HepG2 (cell line): ENCODE measurements around the gene IRF3. TPM values are rescaled to one million over a fixed set of nuclear protein-coding genes. Genes with fewer than 3 reads are reported as not detected.

Experiments
- ADNP ChIP-seq: sonication (generic); formaldehyde crosslinking; IDR thresholded peaks from 2 replicates; pipeline ENCODE4 v1.4.0; 2020; ENCODE audit warnings: missing genetic modification reagents
- ATF1 ChIP-seq: IDR thresholded peaks from 2 replicates; pipeline ENCODE4 v1.6.1; 2016; ENCODE audit warnings: mild to moderate bottlenecking, control low read depth
- CC2D1A ChIP-seq: sonication (generic); formaldehyde crosslinking; IDR thresholded peaks from 2 replicates; pipeline ENCODE4 v1.8.1; 2023; ENCODE audit warnings: mild to moderate bottlenecking, missing genetic modification reagents
- HDAC1 ChIP-seq: sonication (generic); formaldehyde crosslinking; IDR thresholded peaks from 2 replicates; pipeline ENCODE4 v1.5.1; 2020; ENCODE audit warnings: mild to moderate bottlenecking, missing genetic modification reagents
- HHEX ChIP-seq: IDR thresholded peaks from 2 replicates; pipeline ENCODE4 v1.6.1; 2016; ENCODE audit warnings: control low read depth
- JARID2 ChIP-seq: sonication (generic); formaldehyde crosslinking; IDR thresholded peaks from 2 replicates; pipeline ENCODE4 v1.8.1; 2023; ENCODE audit warnings: missing genetic modification reagents, inconsistent platforms; ENCODE audit not compliant: insufficient replicate concordance
- NBN ChIP-seq: fragments of 450-650 bp; conservative IDR thresholded peaks from 2 replicates; pipeline ENCODE4 v1.6.1; 2017
- PHF8 ChIP-seq: sonication (generic); formaldehyde crosslinking; IDR thresholded peaks from 2 replicates; pipeline ENCODE4 v1.5.0; 2020; ENCODE audit warnings: missing genetic modification reagents
- PPARG ChIP-seq: conservative IDR thresholded peaks from 2 replicates; pipeline ENCODE4 v1.6.1; 2016; ENCODE audit warnings: missing biosample characterization, missing genetic modification reagents
- RXRB ChIP-seq: IDR thresholded peaks from 2 replicates; pipeline ENCODE4 v1.6.1; 2016; ENCODE audit warnings: borderline replicate concordance, missing genetic modification reagents, missing compliant biosample characterization
- TEAD3 ChIP-seq: optimal IDR thresholded peaks from 2 replicates; pipeline ENCODE3; 2016; ENCODE audit warnings: borderline replicate concordance
- ZBTB42 ChIP-seq: sonication (generic); formaldehyde crosslinking; IDR thresholded peaks from 2 replicates; pipeline ENCODE4 v1.5.0; 2020; ENCODE audit warnings: mild to moderate bottlenecking, missing genetic modification reagents
- ZFP37 ChIP-seq: sonication (generic); formaldehyde crosslinking; IDR thresholded peaks from 2 replicates; pipeline ENCODE4 v1.4.0; 2020; ENCODE audit warnings: missing genetic modification reagents, borderline replicate concordance
- ZNF124 ChIP-seq: sonication (generic); formaldehyde crosslinking; IDR thresholded peaks from 2 replicates; pipeline ENCODE4 v1.4.0; 2020; ENCODE audit warnings: missing genetic modification reagents
- ZNF234 ChIP-seq: sonication (generic); formaldehyde crosslinking; conservative IDR thresholded peaks from 2 replicates; pipeline ENCODE4 v1.5.1; 2020; ENCODE audit warnings: mild to moderate bottlenecking, missing genetic modification reagents
- ZNF790 ChIP-seq: sonication (generic); formaldehyde crosslinking; IDR thresholded peaks from 2 replicates; pipeline ENCODE4 v1.8.0; 2022; ENCODE audit warnings: missing genetic modification reagents, mild to moderate bottlenecking, borderline replicate concordance
- ZNF792 ChIP-seq: IDR thresholded peaks from 2 replicates; pipeline ENCODE4 v1.6.1; 2016
- ZNF883 ChIP-seq: sonication (generic); formaldehyde crosslinking; IDR thresholded peaks from 2 replicates; pipeline ENCODE4 v1.5.1; 2020; ENCODE audit warnings: mild to moderate bottlenecking, missing genetic modification reagents; ENCODE audit errors: not compliant biosample characterization
- polyA plus RNA-seq, 8 experiments: library from polyadenylated mRNA; depleted of rRNA in 3 of 8; stranded (reverse) in 7 of 8; unstranded in 1 of 8; fragments of >200 nt; fragmentation: Illumina TruSeq in 4 of 8; extraction: Trizol in 4 of 8; gene quantifications; 2 replicates each; pipeline versions ENCODE4 v1.2.1 to v1.2.3, GENCODE V29; 2011 to 2016; ENCODE audit warnings: low read depth in 4 of 8, missing spikeins in 1 of 8, mixed read lengths in 1 of 8; ENCODE audit not compliant: insufficient read depth in 1 of 8
- total RNA-seq, 5 experiments: library from RNA; depleted of rRNA; stranded (reverse); fragments of >200 nt; fragmentation: Illumina TruSeq; extraction: Trizol; gene quantifications; 2 replicates each; pipeline ENCODE4 v1.2.3, GENCODE V29; 2016; ENCODE audit warnings: low read depth in 1 of 5
- TF ChIP-seq, protein P1 (sequence below): sonication (generic); formaldehyde crosslinking; IDR thresholded peaks from 2 replicates; pipeline ENCODE4 v1.5.0; 2020; ENCODE audit warnings: missing genetic modification reagents, mild to moderate bottlenecking, borderline replicate concordance
- TF ChIP-seq, protein P2 (sequence below): sonication (generic); formaldehyde crosslinking; IDR thresholded peaks from 2 replicates; pipeline ENCODE4 v1.8.1; 2023; ENCODE audit warnings: mild to moderate bottlenecking, inconsistent platforms, moderate library complexity, missing genetic modification reagents, borderline replicate concordance
- TF ChIP-seq, protein P3 (sequence below): sonication (generic); formaldehyde crosslinking; IDR thresholded peaks from 2 replicates; pipeline ENCODE4 v1.4.0; 2020; ENCODE audit warnings: missing genetic modification reagents, mild to moderate bottlenecking, borderline replicate concordance
- TF ChIP-seq, protein P4 (sequence below): sonication (generic); formaldehyde crosslinking; IDR thresholded peaks from 2 replicates; pipeline ENCODE4 v1.5.0; 2020; ENCODE audit warnings: missing genetic modification reagents
- TF ChIP-seq, protein P5 (sequence below): IDR thresholded peaks from 2 replicates; pipeline ENCODE4 v1.6.1; 2018; ENCODE audit warnings: missing genetic modification reagents, mild to moderate bottlenecking, missing compliant biosample characterization

The IRF3 gene
- total and polyA plus RNA-seq, 2 of the 13 experiments (the other 11 are each of a cell fraction or from before 2014, with no cell fraction given): 61.9 to 65.5 TPM

DNA sequence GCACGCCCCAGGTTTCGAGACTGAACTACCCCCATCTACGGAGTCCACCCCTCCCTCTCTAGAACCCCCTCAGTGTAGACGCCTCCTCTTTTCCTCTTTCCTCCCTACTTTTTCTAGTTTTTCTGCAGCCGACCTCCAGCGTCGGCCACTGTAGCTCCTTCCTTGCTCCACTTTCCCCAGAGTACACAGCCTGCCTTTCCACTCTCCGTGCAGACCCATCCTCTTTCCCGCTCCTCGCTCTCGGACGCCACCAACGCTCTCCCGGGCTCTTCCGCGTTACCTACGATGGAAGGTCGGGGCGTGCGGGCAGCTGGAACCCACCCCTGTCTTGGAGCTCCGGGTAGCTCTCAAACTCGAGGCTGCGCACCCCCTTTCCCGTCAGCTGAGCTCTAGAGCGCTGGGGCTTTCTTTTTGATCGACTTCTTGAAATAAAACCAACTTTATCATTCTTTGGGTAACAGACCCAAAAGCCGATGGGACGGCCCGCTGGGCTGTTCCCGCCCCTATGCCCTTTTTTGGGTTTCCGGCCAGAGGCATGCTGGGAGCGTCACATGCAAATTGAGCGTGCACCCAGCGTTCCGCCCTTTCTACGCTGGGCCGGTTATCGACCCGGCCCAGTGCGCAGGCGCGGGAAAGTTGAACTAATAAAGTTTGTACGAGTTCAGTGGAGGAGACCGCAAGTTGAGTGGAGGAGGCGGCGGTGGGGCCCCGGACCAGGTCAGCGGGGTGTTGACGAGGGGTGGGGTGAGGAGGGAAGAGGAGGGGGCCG lies at the start of gene IRF3, which contains the start of gene BCL2L12 (continued):
- TF ChIP-seq PPARG (CRISPR knock-in tag) (0 out of 2 replicates have a peak, but pooled peaks have one; percentile 29), HDAC1 (peak; percentile 63), CC2D1A (CRISPR knock-in tag) (no peak), JARID2 (CRISPR knock-in tag) (no peak), ZNF790 (CRISPR knock-in tag) (no peak), ZNF792 (CRISPR knock-in tag) (no peak), RXRB (peak; percentile 29; the same call in 1 of the 2 replicates), TEAD3 (peak; percentile 31), ZBTB42 (no peak), ATF1 (CRISPR knock-in tag) (no peak), HHEX (CRISPR knock-in tag) (no peak), ZNF883 (CRISPR knock-in tag) (no peak), ZFP37 (CRISPR knock-in tag) (no peak), ZNF124 (CRISPR knock-in tag) (no peak), NBN (no peak), PHF8 (CRISPR knock-in tag) (peak; percentile 64; the same call in 1 of the 2 replicates), ADNP (CRISPR knock-in tag) (no peak), ZNF234 (CRISPR knock-in tag) (no peak)
- TF ChIP-seq, protein P1, sequence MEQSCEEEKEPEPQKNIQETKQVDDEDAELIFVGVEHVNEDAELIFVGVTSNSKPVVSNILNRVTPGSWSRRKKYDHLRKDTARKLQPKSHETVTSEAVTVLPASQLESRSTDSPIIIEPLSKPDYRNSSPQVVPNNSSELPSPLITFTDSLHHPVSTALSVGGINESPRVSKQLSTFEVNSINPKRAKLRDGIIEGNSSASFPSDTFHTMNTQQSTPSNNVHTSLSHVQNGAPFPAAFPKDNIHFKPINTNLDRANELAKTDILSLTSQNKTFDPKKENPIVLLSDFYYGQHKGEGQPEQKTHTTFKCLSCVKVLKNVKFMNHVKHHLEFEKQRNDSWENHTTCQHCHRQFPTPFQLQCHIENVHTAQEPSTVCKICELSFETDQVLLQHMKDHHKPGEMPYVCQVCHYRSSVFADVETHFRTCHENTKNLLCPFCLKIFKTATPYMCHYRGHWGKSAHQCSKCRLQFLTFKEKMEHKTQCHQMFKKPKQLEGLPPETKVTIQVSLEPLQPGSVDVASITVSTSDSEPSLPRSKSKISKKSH (CRISPR knock-in tag): no peak
- TF ChIP-seq, protein P2, sequence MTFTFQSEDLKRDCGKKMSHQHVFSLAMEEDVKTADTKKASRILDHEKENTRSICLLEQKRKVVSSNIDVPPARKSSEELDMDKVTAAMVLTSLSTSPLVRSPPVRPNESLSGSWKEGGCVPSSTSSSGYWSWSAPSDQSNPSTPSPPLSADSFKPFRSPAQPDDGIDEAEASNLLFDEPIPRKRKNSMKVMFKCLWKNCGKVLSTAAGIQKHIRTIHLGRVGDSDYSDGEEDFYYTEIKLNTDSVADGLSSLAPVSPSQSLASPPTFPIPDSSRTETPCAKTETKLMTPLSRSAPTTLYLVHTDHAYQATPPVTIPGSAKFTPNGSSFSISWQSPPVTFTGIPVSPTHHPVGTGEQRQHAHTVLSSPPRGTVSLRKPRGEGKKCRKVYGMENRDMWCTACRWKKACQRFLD (CRISPR knock-in tag): peak; percentile 78; the same call in 1 of the 2 replicates
- TF ChIP-seq, protein P3, sequence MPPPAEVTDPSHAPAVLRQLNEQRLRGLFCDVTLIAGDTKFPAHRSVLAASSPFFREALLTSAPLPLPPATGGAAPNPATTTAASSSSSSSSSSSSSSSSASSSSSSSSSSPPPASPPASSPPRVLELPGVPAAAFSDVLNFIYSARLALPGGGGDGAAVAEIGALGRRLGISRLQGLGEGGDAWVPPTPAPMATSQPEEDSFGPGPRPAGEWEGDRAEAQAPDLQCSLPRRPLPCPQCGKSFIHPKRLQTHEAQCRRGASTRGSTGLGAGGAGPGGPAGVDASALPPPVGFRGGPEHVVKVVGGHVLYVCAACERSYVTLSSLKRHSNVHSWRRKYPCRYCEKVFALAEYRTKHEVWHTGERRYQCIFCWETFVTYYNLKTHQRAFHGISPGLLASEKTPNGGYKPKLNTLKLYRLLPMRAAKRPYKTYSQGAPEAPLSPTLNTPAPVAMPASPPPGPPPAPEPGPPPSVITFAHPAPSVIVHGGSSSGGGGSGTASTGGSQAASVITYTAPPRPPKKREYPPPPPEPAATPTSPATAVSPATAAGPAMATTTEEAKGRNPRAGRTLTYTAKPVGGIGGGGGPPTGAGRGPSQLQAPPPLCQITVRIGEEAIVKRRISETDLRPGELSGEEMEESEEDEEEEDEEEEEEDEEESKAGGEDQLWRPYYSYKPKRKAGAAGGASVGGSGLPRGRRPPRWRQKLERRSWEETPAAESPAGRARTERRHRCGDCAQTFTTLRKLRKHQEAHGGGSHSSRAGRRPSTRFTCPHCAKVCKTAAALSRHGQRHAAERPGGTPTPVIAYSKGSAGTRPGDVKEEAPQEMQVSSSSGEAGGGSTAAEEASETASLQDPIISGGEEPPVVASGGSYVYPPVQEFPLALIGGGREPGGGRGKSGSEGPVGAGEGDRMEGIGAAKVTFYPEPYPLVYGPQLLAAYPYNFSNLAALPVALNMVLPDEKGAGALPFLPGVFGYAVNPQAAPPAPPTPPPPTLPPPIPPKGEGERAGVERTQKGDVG: no peak
- TF ChIP-seq, protein P4, sequence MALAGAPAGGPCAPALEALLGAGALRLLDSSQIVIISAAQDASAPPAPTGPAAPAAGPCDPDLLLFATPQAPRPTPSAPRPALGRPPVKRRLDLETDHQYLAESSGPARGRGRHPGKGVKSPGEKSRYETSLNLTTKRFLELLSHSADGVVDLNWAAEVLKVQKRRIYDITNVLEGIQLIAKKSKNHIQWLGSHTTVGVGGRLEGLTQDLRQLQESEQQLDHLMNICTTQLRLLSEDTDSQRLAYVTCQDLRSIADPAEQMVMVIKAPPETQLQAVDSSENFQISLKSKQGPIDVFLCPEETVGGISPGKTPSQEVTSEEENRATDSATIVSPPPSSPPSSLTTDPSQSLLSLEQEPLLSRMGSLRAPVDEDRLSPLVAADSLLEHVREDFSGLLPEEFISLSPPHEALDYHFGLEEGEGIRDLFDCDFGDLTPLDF (CRISPR knock-in tag): peak; percentile 69; the same call in 1 of the 2 replicates
- TF ChIP-seq, protein P5, sequence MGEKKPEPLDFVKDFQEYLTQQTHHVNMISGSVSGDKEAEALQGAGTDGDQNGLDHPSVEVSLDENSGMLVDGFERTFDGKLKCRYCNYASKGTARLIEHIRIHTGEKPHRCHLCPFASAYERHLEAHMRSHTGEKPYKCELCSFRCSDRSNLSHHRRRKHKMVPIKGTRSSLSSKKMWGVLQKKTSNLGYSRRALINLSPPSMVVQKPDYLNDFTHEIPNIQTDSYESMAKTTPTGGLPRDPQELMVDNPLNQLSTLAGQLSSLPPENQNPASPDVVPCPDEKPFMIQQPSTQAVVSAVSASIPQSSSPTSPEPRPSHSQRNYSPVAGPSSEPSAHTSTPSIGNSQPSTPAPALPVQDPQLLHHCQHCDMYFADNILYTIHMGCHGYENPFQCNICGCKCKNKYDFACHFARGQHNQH: no peak
